ENCODE results near the gene CCDC87.

CCDC87 gene

DNA sequence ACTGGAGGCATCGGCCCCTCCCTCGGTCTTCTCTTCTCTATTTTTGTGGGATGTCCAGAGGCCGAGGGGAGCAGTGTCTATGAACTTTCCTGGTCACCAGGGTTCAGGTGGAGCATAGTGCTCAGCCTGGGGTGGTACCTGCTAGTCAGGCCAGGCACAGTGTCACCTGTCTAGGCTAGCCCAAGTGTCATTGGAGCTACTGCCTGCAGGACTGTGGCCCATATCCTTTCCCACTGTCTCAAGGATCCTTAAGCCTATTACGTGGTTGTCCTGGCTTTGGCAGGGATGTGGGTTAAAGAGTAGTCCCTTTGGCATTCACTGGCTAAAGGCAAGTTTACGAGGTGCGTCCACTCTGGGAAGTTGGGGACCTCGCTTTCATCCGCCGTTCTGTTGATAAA lies 32.9 kb upstream of the CCDC87 start:
- Histone ChIP-seq H3K79me2 (peaks cover 36% of the 10 kb centered on the region), H3K4me1 (no peaks in the 10 kb centered on the region), H3K27ac (no peak overlapping the region), H3K4me2 (ENCODE audit: low read length) (no peak overlapping the region), H3K27me3 (ENCODE audit: control insufficient read depth, insufficient read depth, low read length) (no peaks in the 10 kb centered on the region), H3K9ac (no peak overlapping the region), H2AFZ (no peak overlapping the region), H3K4me3 (ENCODE audit: low read depth, low read length) (no peak overlapping the region), H3K9me3 (ENCODE audit: control insufficient read depth, low read length) (no peaks in the 10 kb centered on the region), H3K36me3 (ENCODE audit: control insufficient read depth, insufficient read depth, low read length) (no peaks in the 10 kb centered on the region)
- TF ChIP-seq, protein P1, sequence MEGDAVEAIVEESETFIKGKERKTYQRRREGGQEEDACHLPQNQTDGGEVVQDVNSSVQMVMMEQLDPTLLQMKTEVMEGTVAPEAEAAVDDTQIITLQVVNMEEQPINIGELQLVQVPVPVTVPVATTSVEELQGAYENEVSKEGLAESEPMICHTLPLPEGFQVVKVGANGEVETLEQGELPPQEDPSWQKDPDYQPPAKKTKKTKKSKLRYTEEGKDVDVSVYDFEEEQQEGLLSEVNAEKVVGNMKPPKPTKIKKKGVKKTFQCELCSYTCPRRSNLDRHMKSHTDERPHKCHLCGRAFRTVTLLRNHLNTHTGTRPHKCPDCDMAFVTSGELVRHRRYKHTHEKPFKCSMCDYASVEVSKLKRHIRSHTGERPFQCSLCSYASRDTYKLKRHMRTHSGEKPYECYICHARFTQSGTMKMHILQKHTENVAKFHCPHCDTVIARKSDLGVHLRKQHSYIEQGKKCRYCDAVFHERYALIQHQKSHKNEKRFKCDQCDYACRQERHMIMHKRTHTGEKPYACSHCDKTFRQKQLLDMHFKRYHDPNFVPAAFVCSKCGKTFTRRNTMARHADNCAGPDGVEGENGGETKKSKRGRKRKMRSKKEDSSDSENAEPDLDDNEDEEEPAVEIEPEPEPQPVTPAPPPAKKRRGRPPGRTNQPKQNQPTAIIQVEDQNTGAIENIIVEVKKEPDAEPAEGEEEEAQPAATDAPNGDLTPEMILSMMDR (IDR thresholded peaks at IDR 0.05) = no peak

DNA sequence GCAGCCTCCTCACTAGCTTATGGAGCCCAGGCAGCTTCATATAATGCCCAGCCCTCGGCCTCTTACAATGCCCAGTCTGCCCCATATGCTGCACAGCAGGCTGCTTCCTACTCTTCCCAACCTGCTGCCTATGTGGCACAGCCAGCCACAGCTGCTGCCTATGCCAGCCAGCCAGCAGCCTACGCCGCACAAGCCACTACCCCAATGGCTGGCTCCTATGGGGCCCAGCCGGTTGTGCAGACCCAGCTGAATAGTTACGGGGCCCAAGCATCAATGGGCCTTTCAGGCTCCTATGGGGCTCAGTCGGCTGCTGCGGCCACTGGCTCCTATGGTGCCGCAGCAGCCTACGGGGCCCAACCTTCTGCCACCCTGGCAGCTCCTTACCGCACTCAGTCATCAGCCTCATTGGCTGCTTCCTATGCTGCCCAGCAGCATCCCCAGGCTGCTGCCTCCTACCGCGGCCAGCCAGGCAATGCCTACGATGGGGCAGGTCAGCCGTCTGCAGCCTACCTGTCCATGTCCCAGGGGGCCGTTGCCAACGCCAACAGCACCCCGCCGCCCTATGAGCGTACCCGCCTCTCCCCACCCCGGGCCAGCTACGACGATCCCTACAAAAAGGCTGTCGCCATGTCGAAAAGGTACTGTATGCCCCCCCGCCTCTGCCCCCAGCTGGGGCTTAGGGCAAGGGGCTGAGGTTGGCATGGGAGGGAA lies 32.3 kb upstream of the CCDC87 start:
- no peaks in the 10 kb centered on the region for H3K9me3 ChIP-seq (ENCODE audit: control insufficient read depth, low read length)
- TF ChIP-seq, protein P1 (IDR thresholded peaks at IDR 0.05) = no peak
- H3K9ac ChIP-seq = no peak overlapping the region
- H3K79me2 ChIP-seq = peaks cover 40% of the 10 kb centered on the region
- no peak overlapping the region for H3K4me2 ChIP-seq (ENCODE audit: low read length)
- no peak overlapping the region for H2AFZ ChIP-seq
- H3K4me3 ChIP-seq (ENCODE audit: low read depth, low read length) = no peak overlapping the region
- H3K27ac ChIP-seq = no peak overlapping the region
- no peaks in the 10 kb centered on the region for H3K36me3 ChIP-seq (ENCODE audit: control insufficient read depth, insufficient read depth, low read length)
- no peaks in the 10 kb centered on the region for H3K27me3 ChIP-seq (ENCODE audit: control insufficient read depth, insufficient read depth, low read length)
- H3K4me1 ChIP-seq = no peaks in the 10 kb centered on the region

DNA sequence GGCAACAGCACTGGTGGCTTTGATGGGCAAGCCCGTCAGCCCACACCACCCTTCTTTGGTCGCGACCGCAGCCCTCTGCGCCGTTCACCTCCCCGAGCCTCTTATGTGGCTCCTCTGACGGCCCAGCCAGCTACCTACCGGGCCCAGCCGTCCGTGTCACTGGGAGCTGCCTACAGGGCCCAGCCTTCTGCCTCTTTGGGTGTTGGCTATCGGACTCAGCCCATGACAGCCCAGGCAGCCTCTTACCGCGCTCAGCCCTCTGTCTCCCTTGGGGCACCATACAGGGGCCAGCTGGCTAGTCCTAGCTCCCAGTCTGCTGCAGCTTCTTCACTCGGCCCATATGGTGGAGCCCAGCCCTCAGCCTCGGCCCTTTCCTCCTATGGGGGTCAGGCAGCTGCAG lies 31.6 kb upstream of the CCDC87 start:
- TF ChIP-seq, protein P1 (IDR thresholded peaks at IDR 0.05) = no peak
- Histone ChIP-seq H3K36me3 (ENCODE audit: control insufficient read depth, insufficient read depth, low read length) (no peaks in the 10 kb centered on the region), H3K9ac (no peak overlapping the region), H3K79me2 (peaks cover 44% of the 10 kb centered on the region), H3K27me3 (ENCODE audit: control insufficient read depth, insufficient read depth, low read length) (no peaks in the 10 kb centered on the region), H3K27ac (no peak overlapping the region), H3K9me3 (ENCODE audit: control insufficient read depth, low read length) (no peaks in the 10 kb centered on the region), H3K4me3 (ENCODE audit: low read depth, low read length) (no peak overlapping the region), H2AFZ (no peak overlapping the region), H3K4me1 (no peaks in the 10 kb centered on the region), H3K4me2 (ENCODE audit: low read length) (no peak overlapping the region)

DNA sequence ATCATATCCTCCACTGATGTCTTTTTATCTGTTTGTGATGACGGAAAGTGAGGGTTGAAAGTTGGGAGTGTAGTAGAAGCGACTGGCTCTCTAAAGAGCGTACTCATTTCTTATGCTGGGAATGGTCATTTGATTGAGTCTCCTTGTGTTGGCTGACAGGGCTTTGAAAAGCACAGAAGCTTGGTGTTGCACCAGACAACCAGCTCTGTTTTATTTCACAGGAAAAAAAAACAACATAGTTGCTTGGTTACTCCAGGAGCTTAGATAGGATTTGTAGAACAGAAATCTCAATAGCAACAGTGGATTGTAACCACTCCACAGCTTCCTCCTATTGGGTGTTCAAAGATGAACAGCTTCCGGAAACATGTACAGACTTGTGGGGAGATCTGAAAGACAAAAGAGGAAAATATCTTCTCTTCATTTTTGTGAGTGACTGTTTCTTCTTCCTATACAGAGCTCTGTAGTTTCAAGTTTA lies 26.3 kb upstream of the CCDC87 start:
- Histone ChIP-seq H3K27me3 (ENCODE audit: control insufficient read depth, insufficient read depth, low read length) (no peaks in the 10 kb centered on the region), H3K4me3 (ENCODE audit: low read depth, low read length) (peak overlapping the region; percentile 84), H2AFZ (no peak overlapping the region), H3K36me3 (ENCODE audit: control insufficient read depth, insufficient read depth, low read length) (no peaks in the 10 kb centered on the region), H3K9me3 (ENCODE audit: control insufficient read depth, low read length) (no peaks in the 10 kb centered on the region), H3K4me2 (ENCODE audit: low read length) (peak overlapping the region; percentile 62), H3K4me1 (no peaks in the 10 kb centered on the region), H3K27ac (peak overlapping the region; percentile 54), H3K9ac (no peak overlapping the region), H3K79me2 (peaks cover 33% of the 10 kb centered on the region)
- TF ChIP-seq, protein P1 (IDR thresholded peaks at IDR 0.05) = no peak
